ENCODE results near the gene XYLT2.

DNA sequence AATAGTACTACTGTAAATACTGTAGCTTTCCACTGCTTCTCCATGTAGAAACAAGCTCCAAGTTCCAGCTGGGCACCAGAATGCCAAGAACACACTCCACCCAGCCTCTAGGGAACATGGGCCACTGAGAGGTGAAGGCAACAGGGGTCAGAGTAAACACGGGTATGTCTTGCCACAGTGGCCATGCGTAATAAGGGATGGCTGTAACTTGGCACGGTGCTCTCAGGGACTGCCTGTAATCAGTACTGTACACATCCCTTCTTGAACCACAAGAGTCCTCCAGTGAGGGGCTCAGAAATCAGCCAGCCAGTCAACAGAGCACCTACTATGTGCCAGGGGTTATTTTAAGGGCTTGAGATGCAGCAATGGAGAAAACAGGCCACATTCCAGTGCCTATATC is 40.6 kb downstream of the XYLT2 start:
- TF ChIP-seq, protein P1, sequence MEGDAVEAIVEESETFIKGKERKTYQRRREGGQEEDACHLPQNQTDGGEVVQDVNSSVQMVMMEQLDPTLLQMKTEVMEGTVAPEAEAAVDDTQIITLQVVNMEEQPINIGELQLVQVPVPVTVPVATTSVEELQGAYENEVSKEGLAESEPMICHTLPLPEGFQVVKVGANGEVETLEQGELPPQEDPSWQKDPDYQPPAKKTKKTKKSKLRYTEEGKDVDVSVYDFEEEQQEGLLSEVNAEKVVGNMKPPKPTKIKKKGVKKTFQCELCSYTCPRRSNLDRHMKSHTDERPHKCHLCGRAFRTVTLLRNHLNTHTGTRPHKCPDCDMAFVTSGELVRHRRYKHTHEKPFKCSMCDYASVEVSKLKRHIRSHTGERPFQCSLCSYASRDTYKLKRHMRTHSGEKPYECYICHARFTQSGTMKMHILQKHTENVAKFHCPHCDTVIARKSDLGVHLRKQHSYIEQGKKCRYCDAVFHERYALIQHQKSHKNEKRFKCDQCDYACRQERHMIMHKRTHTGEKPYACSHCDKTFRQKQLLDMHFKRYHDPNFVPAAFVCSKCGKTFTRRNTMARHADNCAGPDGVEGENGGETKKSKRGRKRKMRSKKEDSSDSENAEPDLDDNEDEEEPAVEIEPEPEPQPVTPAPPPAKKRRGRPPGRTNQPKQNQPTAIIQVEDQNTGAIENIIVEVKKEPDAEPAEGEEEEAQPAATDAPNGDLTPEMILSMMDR (IDR thresholded peaks at IDR 0.05; ENCODE audit: insufficient read depth, low read length) = no peak
- no peak for TF ChIP-seq POLR2AphosphoS5 (IDR thresholded peaks at IDR 0.05; ENCODE audit: low read depth)

All from HL-60 (cell line).